PFSK-1 (cell line): ENCODE results near the gene LPCAT1.

Experiments used
- FOXP2 ChIP-seq: optimal IDR thresholded peaks from 2 replicates; pipeline ENCODE3; 2011; ENCODE audit warnings: borderline replicate concordance, control low read depth, inconsistent platforms; ENCODE audit not compliant: insufficient read depth; ENCODE audit errors: extremely low read length, extremely low read depth
- POLR2AphosphoS5 ChIP-seq: IDR thresholded peaks from 2 replicates; pipeline ENCODE4 v1.6.1; 2012; ENCODE audit warnings: low read depth, mild to moderate bottlenecking, control low read depth, low read length, moderate library complexity
- SIN3A ChIP-seq: IDR thresholded peaks from 2 replicates; pipeline ENCODE4 v1.6.1; 2012; ENCODE audit warnings: mild to moderate bottlenecking, low read length, moderate library complexity, borderline replicate concordance; ENCODE audit not compliant: insufficient read depth
- TAF1 ChIP-seq: IDR thresholded peaks from 2 replicates; pipeline ENCODE4 v1.6.1; 2012; ENCODE audit warnings: low read length, control low read depth, borderline replicate concordance; ENCODE audit not compliant: insufficient read depth
- TF ChIP-seq, protein P1 (sequence below), 2 experiments: IDR thresholded peaks; 2 replicates each; pipeline versions ENCODE4 v1.6.1 to v1.8.0; 2011 to 2012; ENCODE audit warnings: low read depth in 2 of 2, low read length in 2 of 2, control low read depth in 1 of 2, inconsistent platforms in 1 of 2, mild to moderate bottlenecking in 1 of 2, moderate library complexity in 1 of 2; ENCODE audit not compliant: insufficient read depth in 1 of 2

DNA sequence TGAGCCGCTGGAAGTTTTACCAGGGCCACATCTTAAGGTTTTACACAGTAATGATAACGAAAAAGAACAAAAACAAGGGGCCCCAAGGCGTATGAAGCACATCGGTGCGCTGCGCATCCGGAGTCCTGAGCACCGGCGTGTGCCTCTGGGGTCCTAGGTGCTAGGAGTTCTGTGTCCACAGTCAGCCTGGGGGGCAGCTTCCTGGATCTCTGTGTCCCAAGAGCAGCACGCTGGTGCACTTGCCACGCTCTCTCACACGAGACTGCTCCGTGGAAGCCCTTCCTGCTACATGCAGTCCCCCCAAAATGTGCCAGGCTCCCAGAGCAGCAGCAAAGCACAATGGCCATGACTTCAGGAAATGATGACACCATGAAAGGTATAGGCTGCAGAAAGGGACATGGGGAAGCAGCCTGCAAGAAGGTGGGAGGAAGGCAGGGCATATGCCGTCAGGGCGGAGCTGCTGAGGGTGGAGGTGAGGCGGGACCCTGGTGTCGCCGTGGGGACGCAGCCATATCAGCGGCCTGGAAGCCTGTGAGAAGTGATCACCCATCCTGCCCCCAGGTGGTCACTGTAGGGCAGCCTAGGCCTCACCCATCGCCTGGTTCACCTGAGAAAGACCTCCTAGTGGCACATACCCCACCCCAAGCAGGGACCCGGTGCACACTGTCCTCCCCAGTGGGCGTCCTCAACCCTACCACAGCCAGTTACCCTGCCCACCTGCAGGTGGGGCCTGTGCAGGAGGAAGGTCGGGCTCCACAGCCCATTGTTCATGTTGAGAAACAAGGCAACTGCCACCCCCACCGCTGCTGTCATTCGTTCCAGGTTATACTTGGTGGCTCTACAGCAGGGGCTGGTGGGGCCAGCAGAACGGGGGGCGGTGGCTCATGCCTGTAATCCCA lies 54.9 kb downstream of the LPCAT1 start:
- TF ChIP-seq, protein P1, sequence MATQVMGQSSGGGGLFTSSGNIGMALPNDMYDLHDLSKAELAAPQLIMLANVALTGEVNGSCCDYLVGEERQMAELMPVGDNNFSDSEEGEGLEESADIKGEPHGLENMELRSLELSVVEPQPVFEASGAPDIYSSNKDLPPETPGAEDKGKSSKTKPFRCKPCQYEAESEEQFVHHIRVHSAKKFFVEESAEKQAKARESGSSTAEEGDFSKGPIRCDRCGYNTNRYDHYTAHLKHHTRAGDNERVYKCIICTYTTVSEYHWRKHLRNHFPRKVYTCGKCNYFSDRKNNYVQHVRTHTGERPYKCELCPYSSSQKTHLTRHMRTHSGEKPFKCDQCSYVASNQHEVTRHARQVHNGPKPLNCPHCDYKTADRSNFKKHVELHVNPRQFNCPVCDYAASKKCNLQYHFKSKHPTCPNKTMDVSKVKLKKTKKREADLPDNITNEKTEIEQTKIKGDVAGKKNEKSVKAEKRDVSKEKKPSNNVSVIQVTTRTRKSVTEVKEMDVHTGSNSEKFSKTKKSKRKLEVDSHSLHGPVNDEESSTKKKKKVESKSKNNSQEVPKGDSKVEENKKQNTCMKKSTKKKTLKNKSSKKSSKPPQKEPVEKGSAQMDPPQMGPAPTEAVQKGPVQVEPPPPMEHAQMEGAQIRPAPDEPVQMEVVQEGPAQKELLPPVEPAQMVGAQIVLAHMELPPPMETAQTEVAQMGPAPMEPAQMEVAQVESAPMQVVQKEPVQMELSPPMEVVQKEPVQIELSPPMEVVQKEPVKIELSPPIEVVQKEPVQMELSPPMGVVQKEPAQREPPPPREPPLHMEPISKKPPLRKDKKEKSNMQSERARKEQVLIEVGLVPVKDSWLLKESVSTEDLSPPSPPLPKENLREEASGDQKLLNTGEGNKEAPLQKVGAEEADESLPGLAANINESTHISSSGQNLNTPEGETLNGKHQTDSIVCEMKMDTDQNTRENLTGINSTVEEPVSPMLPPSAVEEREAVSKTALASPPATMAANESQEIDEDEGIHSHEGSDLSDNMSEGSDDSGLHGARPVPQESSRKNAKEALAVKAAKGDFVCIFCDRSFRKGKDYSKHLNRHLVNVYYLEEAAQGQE (IDR thresholded peaks at IDR 0.05; ENCODE audit: insufficient read depth in 1 of 2, low read depth in 2 of 2, low read length in 2 of 2) = no peak
- TF ChIP-seq TAF1 (no peak), POLR2AphosphoS5 (no peak), SIN3A (no peak), FOXP2 (no peak)
